Measurements from ENCODE around the gene HOXB9.

Gene HOXB9

DNA sequence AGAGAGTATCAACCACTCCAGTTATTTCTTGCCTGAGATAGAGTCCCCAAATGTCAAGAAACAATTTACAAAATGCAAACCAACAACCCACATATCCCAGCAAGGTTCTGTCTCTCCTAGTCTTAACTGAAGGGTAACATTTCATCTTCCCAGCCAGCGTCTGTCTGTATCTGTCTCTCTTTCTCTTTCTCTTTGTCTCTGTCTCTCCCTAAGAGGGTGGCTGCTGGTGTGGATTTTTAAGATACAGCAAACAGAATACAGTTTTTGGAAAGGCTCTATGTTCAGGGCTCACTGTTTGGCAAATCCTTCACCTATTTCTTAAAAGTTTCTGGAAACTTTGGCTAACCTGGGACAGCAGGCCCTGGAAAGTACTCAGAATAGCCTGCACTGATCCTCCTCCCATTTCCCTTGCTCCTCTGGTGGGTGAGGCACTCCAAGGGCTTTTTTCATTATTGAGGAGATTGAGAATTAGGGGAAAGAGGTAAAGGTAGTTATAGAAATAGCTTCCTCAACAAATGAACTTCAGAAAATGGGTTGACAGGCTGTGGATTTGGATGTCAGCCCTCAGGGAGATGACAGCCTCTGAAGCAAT is 54.2 kb downstream of the HOXB9 start:
- TF ChIP-seq CTCF (IDR thresholded peaks at IDR 0.05) = no peak
